Measurements from ENCODE around the gene EXT2. TPM values are rescaled to one million over a fixed set of nuclear protein-coding genes. Genes with fewer than 3 reads are reported as not detected.
A peak's percentile ranks its signal among the peaks of the same experiment; 100 is the strongest.

EXT2 gene
- polyA plus RNA-seq, 3 donors = 64.7 to 71.0 (median 67.8) TPM

- DNase-seq = no peak
These were observed 133.6 kb downstream of the EXT2 start for GRCh38 chr11:44229098-44229497.

GRCh38 chr11:44229624-44230023 is 134.1 kb downstream of the EXT2 start:
- DNase-seq = no peak

- DNase-seq = peak; percentile 69
These were observed 140.3 kb downstream of the EXT2 start for GRCh38 chr11:44235765-44236201.

- DNase-seq = peak; percentile 53
These were observed 140.8 kb downstream of the EXT2 start for GRCh38 chr11:44236296-44236695.

GRCh38 chr11:44237156-44237555 is 141.7 kb downstream of the EXT2 start:
- DNase-seq = no peak

GRCh38 chr11:44241851-44242250 is 146.4 kb downstream of the EXT2 start:
- no peak for DNase-seq

GRCh38 chr11:44243086-44243485 is 147.6 kb downstream of the EXT2 start:
- DNase-seq = no peak

- DNase-seq = peak; percentile 65
These were observed 148.3 kb downstream of the EXT2 start for GRCh38 chr11:44243595-44244343.

GRCh38 chr11:44244639-44245310 is 149.3 kb downstream of the EXT2 start:
- no peak for DNase-seq

- no peak for DNase-seq
These were observed 151.2 kb downstream of the EXT2 start for GRCh38 chr11:44246726-44247125.

- no peak for DNase-seq
These were observed 152.0 kb downstream of the EXT2 start for GRCh38 chr11:44247508-44247907.

GRCh38 chr11:44248109-44248508 is 152.6 kb downstream of the EXT2 start:
- DNase-seq = no peak

- DNase-seq = no peak
These were observed 154.9 kb downstream of the EXT2 start for GRCh38 chr11:44250421-44250820.

- DNase-seq = no peak
These were observed 157.6 kb downstream of the EXT2 start for GRCh38 chr11:44252999-44253602.

GRCh38 chr11:44255406-44256071 is 160.1 kb downstream of the EXT2 start:
- no peak for DNase-seq

GRCh38 chr11:44256673-44257291 is 161.3 kb downstream of the EXT2 start:
- no peak for DNase-seq

GRCh38 chr11:44257338-44258189 is 162.1 kb downstream of the EXT2 start:
- no peak for DNase-seq

GRCh38 chr11:44258190-44258489 is 162.7 kb downstream of the EXT2 start:
- DNase-seq = no peak

GRCh38 chr11:44258839-44259420 is 163.5 kb downstream of the EXT2 start:
- DNase-seq = no peak

GRCh38 chr11:44260081-44260480 is 164.6 kb downstream of the EXT2 start:
- no peak for DNase-seq

Data from renal pelvis (tissue), 4 donors.